GM19043 (cell line): ENCODE results near the gene TMEM203.
"Not testable (repeated sequence)": the region's sequence is repeated elsewhere in the genome, so short reads cannot be mapped to it uniquely, and the experiment has no call there.

Source experiments
- ATAC-seq: cut with Tn5 transposase; IDR thresholded peaks from one replicate; pipeline ENCODE4 v1.9.1; 2021; ENCODE audit warnings: low read depth; ENCODE audit not compliant: unreplicated experiment

Gene TMEM203, protein sequence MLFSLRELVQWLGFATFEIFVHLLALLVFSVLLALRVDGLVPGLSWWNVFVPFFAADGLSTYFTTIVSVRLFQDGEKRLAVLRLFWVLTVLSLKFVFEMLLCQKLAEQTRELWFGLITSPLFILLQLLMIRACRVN

DNA sequence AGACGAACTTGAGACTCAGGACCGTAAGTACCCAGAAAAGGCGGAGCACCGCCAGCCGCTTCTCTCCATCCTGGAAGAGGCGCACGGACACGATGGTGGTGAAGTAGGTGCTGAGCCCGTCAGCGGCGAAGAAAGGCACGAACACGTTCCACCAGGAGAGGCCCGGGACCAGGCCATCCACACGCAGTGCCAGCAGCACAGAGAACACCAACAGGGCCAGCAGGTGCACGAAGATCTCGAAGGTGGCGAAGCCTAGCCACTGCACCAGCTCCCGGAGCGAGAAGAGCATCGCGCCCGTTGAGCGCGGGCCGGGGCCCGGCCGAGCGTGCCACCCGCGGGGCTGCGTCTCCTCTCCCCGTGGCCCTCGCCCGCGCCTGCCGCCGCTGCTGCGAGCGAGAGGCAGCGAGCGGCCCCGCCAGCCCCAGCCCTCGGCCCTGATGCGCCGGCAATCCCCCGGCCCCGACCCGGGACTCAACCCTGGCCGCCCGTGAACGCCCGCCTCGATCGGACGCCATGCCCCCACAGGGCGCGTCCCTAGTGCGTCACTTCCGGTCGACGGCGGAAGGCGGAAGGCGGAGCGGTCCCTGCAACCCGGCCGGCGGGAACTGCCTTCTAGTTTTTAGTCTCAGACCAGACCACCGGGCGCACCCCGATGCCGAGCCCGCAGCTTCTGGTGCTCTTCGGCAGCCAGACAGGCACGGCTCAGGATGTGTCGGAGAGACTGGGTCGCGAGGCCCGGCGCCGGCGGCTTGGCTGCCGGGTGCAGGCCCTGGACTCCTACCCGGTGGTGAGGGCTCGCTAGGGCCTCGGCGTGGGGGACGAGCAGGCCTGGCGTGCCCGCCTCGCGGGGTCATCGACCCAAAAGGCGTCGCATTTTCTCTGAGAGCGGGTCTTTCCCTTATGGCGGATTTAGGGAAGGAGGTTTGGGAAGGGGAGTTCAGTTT is at the start of gene TMEM203, which contains the start of gene NDOR1:
Gene TMEM203, minus strand, starts transcription at position 523 of the 944 bp plus-strand sequence. Its CDS starts 234 bp downstream, at position 289.
Gene NDOR1, plus strand, starts transcription at position 575 of the 944 bp plus-strand sequence. Its CDS starts 78 bp downstream, at position 653.
- no peak for ATAC-seq

DNA sequence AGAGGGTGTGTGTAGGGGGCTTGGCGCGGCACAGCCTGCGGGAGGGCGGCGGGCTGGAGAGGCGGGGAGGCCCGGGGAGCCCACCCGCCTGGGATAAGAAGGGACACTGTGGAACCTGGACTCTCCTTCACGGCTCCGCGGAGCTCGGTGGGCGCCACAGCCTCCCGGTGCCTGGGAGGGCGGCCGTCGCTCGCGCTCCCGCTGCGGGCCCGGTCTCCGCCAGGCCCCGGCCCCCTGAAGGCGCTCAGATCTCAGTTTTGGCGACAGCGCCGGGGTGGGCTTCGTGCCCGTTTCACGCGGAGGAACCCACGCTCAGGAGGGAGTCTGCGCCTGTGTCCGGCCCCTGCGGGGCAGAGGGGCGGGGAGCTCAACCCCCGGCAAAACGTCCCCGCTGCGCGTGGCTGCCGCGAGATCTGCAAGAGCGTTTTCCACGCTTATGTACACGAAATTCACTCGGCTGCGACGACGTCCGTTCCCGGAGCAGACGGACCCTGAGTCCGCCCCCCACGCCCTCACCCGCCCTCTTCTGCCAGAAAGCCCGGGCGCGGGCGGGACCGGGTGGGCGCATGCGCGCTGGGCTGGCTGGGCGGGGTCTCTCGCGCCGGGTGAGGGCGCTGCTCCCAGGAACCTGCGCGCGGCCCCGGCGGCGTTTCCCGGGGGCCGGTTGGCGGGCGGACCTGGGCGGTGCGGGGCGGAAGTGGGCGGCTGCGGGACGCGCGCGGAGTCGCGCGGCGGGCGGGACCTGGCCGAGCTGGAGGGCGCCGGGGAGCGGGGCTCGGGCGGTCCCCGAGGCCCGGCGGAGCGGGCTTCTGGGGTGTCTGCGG is 49.4 kb upstream of the TMEM203 start, which contains the start of gene NELFB:
Gene NELFB, plus strand, starts transcription at position 704 of the 824 bp plus-strand sequence.
- peak; percentile 79 for ATAC-seq

- ATAC-seq, result no peak
These were observed 48.5 kb upstream of the TMEM203 start for GRCh38 chr9:137253717-137254623.

DNA sequence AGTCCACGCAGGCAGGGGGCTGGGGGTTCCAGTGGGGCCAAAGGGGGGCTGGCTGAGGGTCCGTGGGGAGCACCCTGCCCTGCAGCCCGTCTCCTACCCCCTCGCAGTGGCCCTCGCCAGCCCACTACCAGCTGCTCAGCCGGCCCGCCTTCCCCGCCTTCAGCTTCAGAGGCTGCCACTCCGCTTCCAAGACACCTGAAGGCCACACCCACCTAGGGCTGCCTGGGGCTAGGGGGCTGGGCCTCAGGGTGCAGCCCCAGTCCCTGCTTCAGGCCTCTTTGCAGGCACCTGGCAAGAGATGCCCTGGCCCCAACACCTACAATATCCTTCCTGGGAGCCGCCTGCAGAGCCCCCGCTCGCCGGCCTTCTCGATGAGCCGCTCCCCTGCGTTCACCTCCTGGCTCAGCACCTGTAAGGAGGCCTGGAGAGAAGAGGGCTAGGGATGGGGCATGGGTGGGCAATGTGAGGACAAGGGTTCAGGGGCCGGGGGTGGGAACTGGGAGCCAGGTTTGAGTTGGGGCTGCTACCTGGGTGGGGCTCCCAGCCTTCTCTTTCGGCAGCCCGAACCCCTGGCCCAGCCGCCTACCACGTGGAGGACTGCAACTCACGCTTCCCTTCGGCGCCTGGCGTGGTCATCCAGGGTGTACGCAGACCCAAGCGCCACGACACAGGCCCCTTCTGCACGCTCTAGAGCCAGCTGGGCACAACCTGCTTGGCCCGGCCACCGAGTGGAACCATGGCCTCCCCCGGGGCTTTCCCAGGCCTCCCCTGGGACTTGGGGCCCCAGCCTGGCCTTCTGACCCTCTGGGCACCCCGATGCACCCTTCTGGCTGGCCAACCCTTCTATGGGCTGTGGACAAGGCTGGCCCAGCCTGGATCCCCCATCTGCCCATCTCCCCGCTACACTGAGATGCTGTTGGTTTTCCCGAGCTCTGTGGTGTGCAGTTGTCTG is 47.4 kb upstream of the TMEM203 start:
- no peak for ATAC-seq

DNA sequence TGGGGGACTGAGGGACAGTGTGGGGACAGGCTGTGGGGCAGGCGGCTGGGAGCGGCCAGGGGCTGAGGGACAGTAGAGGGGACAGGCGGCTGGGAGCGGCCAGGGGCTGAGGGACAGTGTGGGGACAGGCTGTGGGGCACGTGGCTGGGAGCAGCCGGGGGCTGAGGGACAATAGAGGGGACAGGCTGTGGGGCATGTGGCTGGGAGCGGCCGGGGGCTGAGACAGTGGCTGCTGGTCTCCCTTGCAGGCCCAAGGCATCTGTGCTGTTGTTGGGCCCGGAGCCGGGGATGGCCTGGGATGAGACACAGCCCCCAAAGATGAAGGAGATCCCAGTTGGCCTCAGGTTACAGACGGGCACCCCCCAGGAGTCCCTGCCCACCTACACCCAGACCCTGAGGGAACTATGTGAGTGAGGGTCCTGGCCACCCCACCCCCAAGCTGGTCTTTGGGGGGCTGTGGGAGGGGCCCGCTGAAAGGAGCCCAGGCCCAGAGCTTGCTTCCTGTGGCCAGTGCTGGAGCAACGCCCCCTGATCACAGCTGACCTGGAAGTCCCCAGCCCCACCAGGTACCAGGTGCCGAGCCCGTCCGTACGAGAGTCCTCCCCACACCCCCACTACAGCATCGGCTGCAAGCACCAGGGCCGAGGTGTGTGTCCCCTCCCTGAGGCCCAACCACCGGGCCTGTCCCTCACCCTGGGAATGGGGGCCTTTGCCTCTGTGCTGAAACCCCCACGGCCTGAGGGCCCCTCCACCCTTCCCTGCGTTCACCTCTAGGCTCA is 46.2 kb upstream of the TMEM203 start:
- ATAC-seq, result no peak

DNA sequence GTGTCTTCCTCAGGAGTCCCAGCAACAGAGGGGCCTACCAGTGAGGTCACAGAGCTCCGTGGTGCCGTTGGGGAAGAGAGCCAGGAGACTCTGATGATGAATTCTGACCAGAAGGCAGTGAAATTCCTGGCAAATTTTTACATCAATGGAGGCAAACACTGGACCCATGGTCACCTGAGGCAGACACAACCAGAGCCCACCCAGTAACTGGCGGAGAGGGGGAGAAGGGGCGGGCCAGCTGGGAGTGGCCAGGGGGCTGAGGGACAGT is 45.7 kb upstream of the TMEM203 start, which contains the start of gene STPG3:
Gene STPG3, plus strand, starts transcription at position 93 of the 268 bp plus-strand sequence. Its CDS starts 1 bp downstream, at position 94.
- ATAC-seq, result no peak

DNA sequence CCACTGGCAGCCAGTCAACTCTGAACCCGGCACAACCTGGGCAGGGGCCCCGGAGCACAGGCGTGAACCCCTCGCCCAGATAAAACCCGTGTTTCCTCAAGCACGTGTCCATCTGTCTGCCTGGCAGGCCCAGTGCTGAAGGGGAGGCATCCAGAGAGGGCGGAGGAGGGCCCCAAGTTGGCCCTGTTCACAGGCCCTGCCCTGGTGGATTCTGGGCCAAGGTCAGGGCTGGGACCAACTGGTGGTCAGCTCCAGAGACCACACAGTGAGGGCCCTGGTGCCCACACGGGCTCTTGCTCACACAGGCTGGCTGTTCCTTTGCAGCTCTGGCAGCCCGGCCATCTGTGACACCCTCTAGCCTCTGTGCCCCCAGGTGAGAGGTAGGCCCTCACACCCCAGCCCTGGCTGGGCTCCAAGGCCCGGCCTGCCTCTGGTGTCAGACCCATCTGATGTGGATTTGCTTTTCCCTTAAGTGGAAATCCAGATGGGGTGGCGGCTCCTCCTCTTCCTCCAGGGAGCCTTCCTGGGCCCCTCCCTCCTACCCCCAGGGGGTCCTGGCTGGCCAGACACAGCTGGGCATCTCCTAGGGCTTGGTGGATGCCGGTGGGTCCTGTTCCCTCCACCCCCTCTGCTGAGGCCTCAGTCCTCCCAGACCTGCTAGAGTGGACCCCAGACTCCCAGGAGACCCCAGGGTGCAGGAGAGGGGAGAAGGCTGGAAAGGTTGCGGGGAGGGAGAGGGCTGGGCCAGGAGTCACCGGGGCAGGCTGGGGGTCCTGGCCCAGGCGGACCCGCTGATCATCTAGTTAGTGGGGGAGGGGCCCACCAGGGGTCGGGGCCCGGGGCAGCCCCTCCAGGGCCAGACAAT is 45.1 kb upstream of the TMEM203 start:
- no peak for ATAC-seq

GRCh38 chr9:137247916-137248175 is 42.4 kb upstream of the TMEM203 start:
- no peak for ATAC-seq

- ATAC-seq, result no peak
These were observed 41.9 kb upstream of the TMEM203 start for GRCh38 chr9:137247135-137247915.

DNA sequence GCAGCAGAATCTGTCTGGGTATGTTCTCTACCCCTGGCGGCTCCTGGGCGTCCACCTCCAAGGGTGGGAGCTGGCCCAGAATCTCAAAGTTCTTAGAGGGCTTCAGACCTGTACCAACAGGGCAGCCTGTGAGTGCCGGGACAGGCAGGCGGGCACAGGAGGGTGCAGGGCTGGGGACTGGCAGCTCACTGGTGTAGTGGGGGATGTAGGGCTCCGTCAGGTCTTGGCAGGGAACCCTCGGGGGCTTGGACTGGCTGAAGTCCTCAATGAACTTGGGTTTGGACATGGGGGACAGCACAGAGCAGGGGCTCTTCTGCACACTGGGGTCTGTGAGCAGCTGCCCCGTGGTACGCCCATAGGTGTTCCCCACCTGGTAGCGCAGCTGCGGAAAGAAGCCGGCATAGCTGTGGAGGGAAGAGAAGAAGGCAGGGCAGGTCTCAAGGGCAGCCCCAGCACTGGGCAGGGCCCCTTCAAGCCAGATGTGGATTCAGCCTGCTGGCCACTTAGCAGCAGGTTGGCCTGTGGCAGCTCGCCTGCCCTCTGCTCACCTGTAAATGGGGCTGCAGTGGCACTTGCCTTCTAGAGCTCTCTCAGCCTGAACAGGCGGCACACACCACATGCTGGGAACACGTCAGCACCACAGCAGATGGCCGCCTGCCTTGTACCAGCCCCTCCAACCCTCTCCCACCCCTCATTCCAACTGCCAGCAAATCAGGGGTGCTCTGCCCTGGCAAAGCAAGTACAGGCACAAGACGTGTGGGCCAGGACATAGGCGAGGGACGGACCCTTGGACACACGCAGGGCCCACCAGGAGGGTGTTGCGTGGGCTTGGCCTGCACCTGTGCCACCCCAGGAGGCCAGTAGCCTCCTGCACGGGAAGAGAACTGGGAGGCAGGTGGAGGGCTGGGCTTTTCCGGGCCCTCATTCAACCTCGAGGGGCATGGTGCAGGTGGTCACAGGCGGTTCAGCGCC is 40.3 kb upstream of the TMEM203 start:
- ATAC-seq, result no peak

- no peak for ATAC-seq
These were observed 39.3 kb upstream of the TMEM203 start for GRCh38 chr9:137244486-137245449.

GRCh38 chr9:137243626-137244485 is 38.4 kb upstream of the TMEM203 start:
- no peak for ATAC-seq

- not testable (repeated sequence) for ATAC-seq
These were observed 37.8 kb upstream of the TMEM203 start for GRCh38 chr9:137243266-137243625.
